OCI-LY1 (cell line): ENCODE results near the gene SLC9A8.

Source experiments
- CTCF ChIP-seq: fragments of 200-600 bp; sonication (generic), shearing (Covaris generic); IDR thresholded peaks from 2 replicates; pipeline ENCODE4 v1.5.1; 2017; ENCODE audit warnings: mild to moderate bottlenecking, antibody characterized with exemption, low read length, moderate library complexity, mixed read lengths
- EZH2 ChIP-seq: fragments of 200-600 bp; sonication (generic), shearing (Covaris generic); IDR thresholded peaks from 2 replicates; pipeline ENCODE4 v1.8.0; 2017; ENCODE audit warnings: borderline replicate concordance, mixed run types, mild to moderate bottlenecking, antibody characterized with exemption, low read length, moderate library complexity, mixed read lengths

- peak; percentile 12; the same call in 1 of the 2 replicates for TF ChIP-seq CTCF
- no peak for TF ChIP-seq EZH2
Observed at GRCh38 chr20:49786668-49787370, 25.8 kb upstream of the SLC9A8 start.
